Measurements from ENCODE around the gene CCL8. TPM values are rescaled to one million over a fixed set of nuclear protein-coding genes. Genes with fewer than 3 reads are reported as not detected.

CCL8 gene
- total RNA-seq = 1.5 TPM
- long read RNA-seq, partial matches to known transcripts = 1 of 3 reads
- long read RNA-seq, other reads (novel, unspliced or antisense) = 0 of 3 reads

DNA sequence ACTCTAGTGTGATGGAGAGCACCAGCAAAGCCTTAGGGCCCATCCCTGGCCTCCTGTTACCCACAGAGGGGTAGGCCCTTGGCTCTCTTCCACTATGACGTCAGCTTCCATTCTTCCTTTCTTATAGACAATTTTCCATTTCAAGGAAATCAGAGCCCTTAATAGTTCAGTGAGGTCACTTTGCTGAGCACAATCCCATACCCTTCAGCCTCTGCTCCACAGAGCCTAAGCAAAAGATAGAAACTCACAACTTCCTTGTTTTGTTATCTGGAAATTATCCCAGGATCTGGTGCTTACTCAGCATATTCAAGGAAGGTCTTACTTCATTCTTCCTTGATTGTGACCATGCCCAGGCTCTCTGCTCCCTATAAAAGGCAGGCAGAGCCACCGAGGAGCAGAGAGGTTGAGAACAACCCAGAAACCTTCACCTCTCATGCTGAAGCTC, at the start of gene CCL8:
Gene CCL8 (plus strand): TSS at position 397 of the 445 bp plus-strand sequence. CDS start 67 bp downstream, outside the sequence.
- H3K27ac ChIP-seq = no peak within 1 kb of the TSS
- H3K36me3 ChIP-seq = no peaks in the 10 kb centered on the region
- H3K4me1 ChIP-seq = peaks cover 7% of the 10 kb centered on the region
- no peaks in the 10 kb centered on the region for H3K9me3 ChIP-seq
- intact Hi-C loops (cut with DNase I) = no loop called here
- TF ChIP-seq, protein P1, sequence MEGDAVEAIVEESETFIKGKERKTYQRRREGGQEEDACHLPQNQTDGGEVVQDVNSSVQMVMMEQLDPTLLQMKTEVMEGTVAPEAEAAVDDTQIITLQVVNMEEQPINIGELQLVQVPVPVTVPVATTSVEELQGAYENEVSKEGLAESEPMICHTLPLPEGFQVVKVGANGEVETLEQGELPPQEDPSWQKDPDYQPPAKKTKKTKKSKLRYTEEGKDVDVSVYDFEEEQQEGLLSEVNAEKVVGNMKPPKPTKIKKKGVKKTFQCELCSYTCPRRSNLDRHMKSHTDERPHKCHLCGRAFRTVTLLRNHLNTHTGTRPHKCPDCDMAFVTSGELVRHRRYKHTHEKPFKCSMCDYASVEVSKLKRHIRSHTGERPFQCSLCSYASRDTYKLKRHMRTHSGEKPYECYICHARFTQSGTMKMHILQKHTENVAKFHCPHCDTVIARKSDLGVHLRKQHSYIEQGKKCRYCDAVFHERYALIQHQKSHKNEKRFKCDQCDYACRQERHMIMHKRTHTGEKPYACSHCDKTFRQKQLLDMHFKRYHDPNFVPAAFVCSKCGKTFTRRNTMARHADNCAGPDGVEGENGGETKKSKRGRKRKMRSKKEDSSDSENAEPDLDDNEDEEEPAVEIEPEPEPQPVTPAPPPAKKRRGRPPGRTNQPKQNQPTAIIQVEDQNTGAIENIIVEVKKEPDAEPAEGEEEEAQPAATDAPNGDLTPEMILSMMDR (IDR thresholded peaks at IDR 0.05) = no peak
- H3K4me3 ChIP-seq = no peak within 1 kb of the TSS
- peak; percentile 31 for ATAC-seq
- no peaks in the 10 kb centered on the region for H3K27me3 ChIP-seq
- DNase-seq = no peak

- intact Hi-C loops (cut with DNase I) = no loop called here
Measured at GRCh38 chr17:34269969-34270368, 49.3 kb upstream of the CCL8 start, which contains the start of gene CCL7. Gene CCL7, plus strand, starts transcription at chr17:34270221. Its CDS starts 70 bp downstream, at chr17:34270291.

DNA sequence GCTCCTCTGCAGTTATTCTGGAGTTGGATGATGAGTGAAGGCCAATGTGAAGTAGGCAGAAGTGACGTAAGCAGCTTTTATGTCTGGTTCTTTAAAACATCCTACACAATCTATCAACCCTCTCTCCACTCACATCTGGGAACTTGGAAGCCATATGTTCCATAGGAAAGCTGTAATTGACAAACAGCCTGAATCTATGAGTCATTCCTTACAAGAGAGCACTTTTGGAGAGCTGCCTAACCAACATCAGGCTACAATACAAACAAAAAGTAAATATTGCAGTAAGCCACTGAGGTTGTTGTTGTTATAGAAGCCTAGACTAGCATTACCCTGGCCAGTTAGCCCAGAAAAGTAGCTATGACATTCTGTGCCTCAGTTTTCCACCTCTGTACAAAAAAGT, 43.4 kb upstream of the CCL8 start:
- Histone ChIP-seq H3K4me3 (no peak overlapping the region), H3K9me3 (no peaks in the 10 kb centered on the region), H3K4me1 (no peaks in the 10 kb centered on the region), H3K27ac (no peak overlapping the region), H3K27me3 (no peaks in the 10 kb centered on the region), H3K36me3 (no peaks in the 10 kb centered on the region)
- ATAC-seq = no peak
- intact Hi-C loops (cut with DNase I) = no loop called here
- TF ChIP-seq, protein P1 (IDR thresholded peaks at IDR 0.05) = no peak
- DNase-seq = no peak

More at GRCh38 chr17:34269969-34270368, 49.3 kb upstream of the CCL8 start, which contains the start of gene CCL7:
- ATAC-seq = peak; percentile 65
- no peak for DNase-seq
- H3K27me3 ChIP-seq = no peaks in the 10 kb centered on the region
- H3K36me3 ChIP-seq = no peaks in the 10 kb centered on the region
- H3K27ac ChIP-seq = no peak within 1 kb of the TSS
- TF ChIP-seq, protein P1 (IDR thresholded peaks at IDR 0.05) = no peak
- no peaks in the 10 kb centered on the region for H3K4me1 ChIP-seq
- no peaks in the 10 kb centered on the region for H3K9me3 ChIP-seq
- H3K4me3 ChIP-seq = no peak within 1 kb of the TSS

GRCh38 chr17:34276826-34277225, 42.4 kb upstream of the CCL8 start:
- DNase-seq (no peak), ATAC-seq (no peak)
- no peaks in the 10 kb centered on the region for H3K36me3 ChIP-seq
- TF ChIP-seq, protein P1 (IDR thresholded peaks at IDR 0.05) = no peak
- no peaks in the 10 kb centered on the region for H3K9me3 ChIP-seq
- intact Hi-C loops (cut with DNase I) = no loop called here
- no peak overlapping the region for H3K27ac ChIP-seq
- no peaks in the 10 kb centered on the region for H3K27me3 ChIP-seq
- H3K4me3 ChIP-seq = no peak overlapping the region
- no peaks in the 10 kb centered on the region for H3K4me1 ChIP-seq

GRCh38 chr17:34283571-34283970, 35.7 kb upstream of the CCL8 start:
- H3K9me3 ChIP-seq = no peaks in the 10 kb centered on the region
- DNase-seq = no peak
- intact Hi-C loops (cut with DNase I) = no loop called here

More at GRCh38 chr17:34283571-34283970, 35.7 kb upstream of the CCL8 start:
- Histone ChIP-seq H3K27me3 (no peaks in the 10 kb centered on the region), H3K4me1 (no peaks in the 10 kb centered on the region), H3K27ac (no peak overlapping the region), H3K4me3 (no peak overlapping the region), H3K36me3 (no peaks in the 10 kb centered on the region)
- TF ChIP-seq, protein P1 (IDR thresholded peaks at IDR 0.05) = no peak
- ATAC-seq = no peak
